ENCODE results near the gene BTBD19.
"Not testable (repeated sequence)": the region's sequence is repeated elsewhere in the genome, so short reads cannot be mapped to it uniquely, and the experiment has no call there.

Gene BTBD19

GRCh38 chr1:44808063-44808937 is at the start of gene BTBD19:
TSS of gene BTBD19 (plus strand) at chr1:44808523. CDS start at chr1:44808821, 298 bp downstream.
- peak; percentile 73 for DNase-seq (ENCODE audit: low read depth)

- DNase-seq (ENCODE audit: low read depth) = no peak
Observed at GRCh38 chr1:44759077-44759476, 49.2 kb upstream of the BTBD19 start.

GRCh38 chr1:44760876-44761275 is 47.4 kb upstream of the BTBD19 start:
- no peak for DNase-seq (ENCODE audit: low read depth)

- DNase-seq (ENCODE audit: low read depth) = not testable (repeated sequence)
Observed at GRCh38 chr1:44766421-44766820, 41.9 kb upstream of the BTBD19 start.

- peak; percentile 74 for DNase-seq (ENCODE audit: low read depth)
Observed at GRCh38 chr1:44775078-44775929, 33.0 kb upstream of the BTBD19 start, which contains the start of gene RPS8. TSS of gene RPS8 (plus strand) at chr1:44775540. CDS start at chr1:44775597, 57 bp downstream.

GRCh38 chr1:44775930-44776729 is 32.2 kb upstream of the BTBD19 start:
- no peak for DNase-seq (ENCODE audit: low read depth)

- no peak for DNase-seq (ENCODE audit: low read depth)
Observed at GRCh38 chr1:44776730-44777068, 31.6 kb upstream of the BTBD19 start.

GRCh38 chr1:44777547-44777946 is 30.8 kb upstream of the BTBD19 start:
- no peak for DNase-seq (ENCODE audit: low read depth)

- DNase-seq (ENCODE audit: low read depth) = no peak
Observed at GRCh38 chr1:44777969-44778635, 30.2 kb upstream of the BTBD19 start.

- DNase-seq (ENCODE audit: low read depth) = no peak
Observed at GRCh38 chr1:44778705-44779576, 29.4 kb upstream of the BTBD19 start.

GRCh38 chr1:44780583-44781121 is 27.7 kb upstream of the BTBD19 start:
- no peak for DNase-seq (ENCODE audit: low read depth)

- DNase-seq (ENCODE audit: low read depth) = no peak
Observed at GRCh38 chr1:44783697-44784093, 24.6 kb upstream of the BTBD19 start.

GRCh38 chr1:44784094-44785028 is 24.0 kb upstream of the BTBD19 start:
- DNase-seq (ENCODE audit: low read depth) = no peak

- no peak for DNase-seq (ENCODE audit: low read depth)
Observed at GRCh38 chr1:44785029-44785380, 23.3 kb upstream of the BTBD19 start.

- no peak for DNase-seq (ENCODE audit: low read depth)
Observed at GRCh38 chr1:44785501-44786137, 22.7 kb upstream of the BTBD19 start.

GRCh38 chr1:44786138-44786840 is 22.0 kb upstream of the BTBD19 start:
- peak; percentile 54 for DNase-seq (ENCODE audit: low read depth)

- DNase-seq (ENCODE audit: low read depth) = no peak
Observed at GRCh38 chr1:44786841-44787426, 21.4 kb upstream of the BTBD19 start.

GRCh38 chr1:44787506-44787905 is 20.8 kb upstream of the BTBD19 start:
- no peak for DNase-seq (ENCODE audit: low read depth)

All from T-helper 22 cell (primary cell).